NCI-H1694 treated with DMSO at 0.1 percent for 48 hours (cell line): ENCODE results near the gene SIK2.
A peak's percentile ranks its signal among the peaks of the same experiment; 100 is the strongest.
"Not testable (repeated sequence)": the region's sequence is repeated elsewhere in the genome, so short reads cannot be mapped to it uniquely, and the experiment has no call there.

ENCODE experiments used
- DNase-seq: peaks from one replicate; lab custom pipeline; 2025; lab: John Stamatoyannopoulos, UW

SIK2 gene

DNA sequence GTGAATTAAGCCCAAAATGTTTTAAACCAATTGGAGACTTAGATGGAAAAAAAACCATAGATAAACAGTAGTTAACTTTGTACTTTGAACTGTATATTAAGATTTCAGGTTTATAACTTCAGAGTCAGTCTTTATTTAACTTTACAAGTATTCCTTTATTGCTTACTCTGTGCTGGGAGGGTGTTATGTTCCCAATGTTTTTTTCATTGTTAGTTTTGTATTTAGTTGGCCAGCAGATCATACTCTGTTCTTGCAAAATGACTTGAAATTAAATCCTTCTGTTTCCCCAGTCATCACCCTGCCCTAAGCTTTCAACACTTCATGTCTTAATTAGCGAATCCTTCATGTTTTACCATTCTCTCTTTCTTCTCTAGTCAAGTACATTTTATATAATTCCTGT lies 25.3 kb downstream of the SIK2 start:
- DNase-seq = no peak

DNA sequence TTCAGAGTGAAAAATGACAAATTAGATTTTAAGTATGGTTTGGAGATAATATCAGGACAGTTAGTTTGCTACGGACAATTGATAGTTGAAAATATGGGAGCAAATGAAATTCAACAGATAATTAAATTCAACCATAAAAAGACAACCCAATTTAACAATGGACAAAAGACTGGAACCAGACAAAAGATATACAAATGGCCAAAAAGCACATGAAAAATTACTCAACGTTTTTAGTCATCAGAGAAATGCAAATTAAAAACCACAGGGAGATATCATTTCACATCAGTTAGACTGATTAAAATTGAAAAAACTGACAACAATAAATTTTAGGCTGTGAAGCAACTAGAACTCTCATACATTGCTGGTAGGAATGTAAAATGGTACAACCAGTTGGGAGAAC lies 27.2 kb downstream of the SIK2 start:
- DNase-seq = no peak

DNA sequence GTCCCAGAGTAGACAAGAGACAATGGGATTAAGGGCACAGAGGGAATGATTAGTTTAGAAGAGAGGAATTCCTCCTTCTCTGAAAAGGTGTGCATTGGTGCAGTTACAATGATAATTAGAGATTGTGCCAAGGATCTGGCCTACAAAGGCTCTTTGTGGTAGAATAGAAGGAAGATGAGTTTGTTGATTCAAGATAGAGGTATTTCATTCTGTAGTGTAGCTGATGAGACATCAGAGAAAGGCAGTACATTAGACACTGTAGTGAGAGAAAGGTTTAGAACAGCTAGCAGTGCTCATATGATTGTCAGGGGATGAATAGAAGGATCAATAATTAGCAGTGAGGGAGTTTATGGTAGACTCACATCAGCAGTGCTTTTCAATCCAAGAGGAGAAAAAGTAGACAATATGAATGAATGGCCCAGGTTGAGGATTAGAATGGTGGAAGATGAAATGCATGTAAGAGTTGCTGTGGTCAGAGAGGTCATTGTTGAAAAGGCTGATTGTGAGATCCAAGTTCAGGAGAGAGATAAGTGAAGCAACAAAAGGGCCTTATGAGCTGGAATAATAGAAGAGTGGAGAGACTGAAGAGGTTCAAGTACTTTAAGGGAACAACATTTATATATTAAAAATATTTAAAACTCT lies 28.9 kb downstream of the SIK2 start:
- DNase-seq = no peak

DNA sequence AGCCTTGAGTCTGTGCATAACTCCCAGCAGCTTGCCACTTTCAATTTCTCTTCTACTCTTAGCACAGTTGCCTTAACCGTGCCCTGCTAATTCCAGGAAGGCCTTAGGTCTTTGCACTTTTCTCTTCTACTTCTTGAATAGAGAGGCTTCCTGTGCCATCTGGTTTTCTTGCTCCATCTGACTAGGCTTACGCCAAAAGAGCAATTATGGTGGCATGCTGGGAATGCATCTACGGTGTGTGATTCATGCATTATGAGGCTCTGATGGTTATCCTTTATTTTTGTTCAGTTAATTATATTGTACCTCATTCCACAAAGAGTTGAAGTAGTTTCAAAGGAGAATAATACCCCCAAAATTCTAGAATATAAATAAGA lies 29.4 kb downstream of the SIK2 start:
- no peak for DNase-seq

DNA sequence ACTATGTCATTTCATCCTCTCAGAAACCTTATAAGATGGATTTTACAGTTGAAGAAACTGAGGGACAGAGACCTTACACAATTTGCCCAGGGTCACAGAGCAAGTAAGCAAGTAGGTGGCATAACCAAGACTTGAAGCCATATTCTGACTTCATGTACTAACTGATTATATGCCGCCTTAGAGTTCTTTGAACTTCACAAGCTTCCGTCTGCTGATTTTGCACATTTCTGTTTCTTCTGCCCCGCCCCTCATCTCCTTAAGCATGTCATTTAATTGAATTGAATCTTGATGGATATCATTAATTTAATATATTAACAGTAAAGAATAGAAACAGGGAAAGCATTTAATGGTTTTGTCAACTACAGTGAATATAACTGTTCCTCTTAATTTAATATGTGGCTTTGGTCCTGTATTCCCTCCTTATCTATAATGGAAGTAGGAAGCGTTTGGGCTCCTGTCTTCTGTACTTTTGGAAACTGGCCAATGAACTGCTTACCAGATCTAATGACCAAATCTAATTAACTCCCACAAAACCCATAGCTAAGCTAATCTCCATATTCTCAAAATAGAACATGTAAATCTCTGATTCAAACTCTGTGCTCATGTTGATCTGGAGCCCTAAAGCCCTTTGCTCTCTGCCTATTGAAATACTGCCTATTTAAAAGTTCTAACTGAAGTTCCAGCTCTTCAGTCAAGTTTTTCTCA lies 30.4 kb downstream of the SIK2 start:
- no peak for DNase-seq

DNA sequence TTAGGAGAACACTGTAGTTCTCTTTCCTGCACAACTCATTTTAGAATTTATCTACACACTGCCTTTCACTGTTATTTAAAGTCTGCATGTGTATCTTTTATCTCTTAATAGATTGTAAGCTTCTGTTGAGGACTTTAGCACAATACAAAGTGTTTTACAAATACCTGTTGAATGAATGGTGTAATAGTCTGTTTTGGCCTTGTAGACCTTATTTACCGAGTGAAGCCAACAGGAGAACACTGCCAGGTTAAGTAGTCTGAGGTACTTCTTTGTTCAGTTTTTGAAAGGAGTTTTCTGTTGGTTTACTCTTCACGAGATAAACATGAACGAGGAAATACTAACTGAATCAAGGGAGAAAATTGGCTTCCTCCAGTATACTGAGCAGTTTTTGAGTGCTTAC lies 31.0 kb downstream of the SIK2 start:
- DNase-seq = no peak

DNA sequence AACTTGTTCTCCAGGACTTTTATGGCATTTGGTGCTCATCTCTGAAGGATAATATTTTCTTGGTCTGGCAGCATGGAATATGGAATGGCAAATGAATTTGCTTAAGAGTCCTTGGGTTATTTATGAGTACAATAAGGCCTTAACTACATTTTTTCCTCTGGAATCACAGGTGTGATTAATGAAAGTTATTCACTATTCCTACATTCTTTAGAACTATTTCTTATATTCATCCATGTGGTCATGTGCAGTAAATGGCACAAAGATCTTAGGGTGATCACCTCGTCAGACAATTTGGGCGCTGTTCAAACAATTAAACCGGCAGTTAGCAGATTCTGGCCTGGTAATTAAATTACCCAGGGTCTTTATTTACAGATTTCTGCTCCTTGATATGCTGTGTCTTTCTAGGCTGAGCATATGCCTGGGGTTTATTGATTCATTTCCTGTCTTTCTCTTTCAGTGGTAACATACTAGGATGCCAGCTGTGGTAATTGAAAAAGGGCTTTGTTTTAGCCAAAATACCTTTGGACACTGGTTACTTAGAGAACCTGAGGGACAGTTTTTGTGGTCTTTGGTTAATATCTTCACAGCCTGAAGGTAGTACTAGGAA lies 31.6 kb downstream of the SIK2 start:
- DNase-seq = no peak

DNA sequence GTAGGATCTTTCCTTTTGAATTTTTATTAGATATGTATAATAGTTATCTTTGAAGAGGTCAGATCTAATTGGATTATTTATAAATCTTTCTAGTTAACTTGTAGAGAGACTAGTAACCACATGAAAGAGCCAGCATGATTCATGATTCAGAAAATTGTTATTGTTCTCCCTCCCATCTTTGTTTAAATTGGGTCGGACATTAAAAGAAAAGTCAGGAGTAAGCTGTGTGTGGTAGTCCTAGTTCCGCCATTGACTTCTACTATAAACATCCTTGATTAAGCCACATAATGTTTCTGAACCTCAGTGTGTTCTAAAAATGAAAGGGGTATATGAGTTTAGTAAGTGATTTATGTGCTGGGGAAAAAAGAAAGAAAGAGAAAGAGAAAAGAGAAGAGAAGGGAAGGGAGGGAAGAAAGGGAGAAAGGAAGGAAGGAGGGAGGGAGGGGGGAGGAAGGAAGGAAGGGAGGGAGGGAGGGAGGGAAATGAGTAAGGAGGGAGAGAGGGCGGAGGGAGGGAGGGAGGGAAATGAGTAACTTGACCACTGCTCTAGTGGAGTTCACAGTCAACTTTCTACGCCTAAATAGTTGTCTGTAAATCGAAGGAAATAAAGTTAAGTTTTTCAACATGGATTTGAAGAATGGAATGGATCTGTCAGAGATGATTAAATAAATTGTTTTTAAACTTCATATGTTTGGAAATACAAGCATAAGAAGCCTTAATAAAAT lies 32.9 kb downstream of the SIK2 start:
- no peak for DNase-seq

DNA sequence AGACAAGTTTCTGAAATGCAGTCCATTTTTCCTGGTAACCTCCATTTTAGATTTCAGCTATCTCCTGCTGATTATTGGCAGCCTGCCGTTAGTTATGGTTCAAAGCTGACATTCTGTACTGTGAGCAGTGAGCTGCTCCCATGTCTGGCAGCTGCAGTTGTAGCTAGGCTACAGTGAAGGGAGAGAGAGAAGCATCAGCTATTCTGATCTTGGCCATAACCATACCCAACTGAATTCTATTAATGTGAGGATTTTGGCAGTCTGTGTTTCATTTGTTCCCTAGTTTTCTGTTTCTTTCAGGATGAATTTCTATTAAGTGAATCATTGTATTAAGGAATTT lies 33.4 kb downstream of the SIK2 start:
- peak; percentile 44 for DNase-seq

DNA sequence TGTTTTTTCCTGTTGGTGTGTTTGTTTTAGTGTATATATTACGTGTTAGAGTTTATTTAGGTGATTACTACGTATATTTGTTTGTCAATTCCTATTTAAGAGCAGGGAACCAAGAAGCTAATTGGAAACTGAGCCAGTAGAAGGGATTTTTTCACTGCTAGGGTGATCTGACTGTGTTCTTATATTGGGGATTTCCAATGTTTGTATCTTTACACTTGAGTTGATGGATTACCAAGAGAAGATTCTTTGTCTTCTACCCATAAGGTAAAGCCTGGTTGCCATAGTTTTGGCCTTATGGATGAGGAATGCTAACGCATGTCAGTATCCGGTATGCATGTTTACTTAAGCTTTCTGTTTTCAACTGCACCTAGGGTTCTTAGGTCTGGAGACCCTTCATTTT lies 35.6 kb downstream of the SIK2 start:
- DNase-seq = no peak

DNA sequence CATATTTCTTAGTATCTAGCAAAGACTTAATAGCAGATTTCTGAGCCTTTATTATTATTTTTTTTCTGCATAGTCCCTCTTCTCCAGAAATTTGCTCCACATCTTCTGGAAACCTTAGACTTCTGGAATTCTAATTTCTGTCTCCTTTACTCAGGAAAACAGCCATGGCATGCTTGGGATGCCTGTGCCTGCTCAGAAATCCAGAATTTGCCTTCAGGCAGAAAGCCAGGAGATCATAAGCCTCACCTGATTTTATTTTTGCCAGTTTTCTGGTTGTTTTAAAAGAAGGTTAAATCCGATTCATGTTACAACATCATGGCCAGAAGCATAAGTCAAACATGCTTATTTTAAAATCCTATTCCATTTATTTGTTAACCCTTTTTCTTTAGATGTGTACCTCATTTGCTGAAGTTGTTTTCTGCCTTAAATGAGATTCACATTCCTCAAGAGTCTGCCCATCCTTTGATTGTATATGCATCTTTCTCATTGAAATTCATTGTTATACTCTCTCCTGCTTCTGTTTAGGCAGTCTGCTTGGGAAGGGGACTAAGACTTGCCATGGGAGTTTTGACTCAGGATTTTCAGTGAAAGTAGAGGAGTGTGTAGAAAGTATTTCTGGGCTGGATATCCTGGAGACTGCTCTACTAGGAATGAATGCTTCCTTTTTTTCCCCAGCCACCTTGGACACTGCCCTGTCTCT lies 37.1 kb downstream of the SIK2 start:
- no peak for DNase-seq

DNA sequence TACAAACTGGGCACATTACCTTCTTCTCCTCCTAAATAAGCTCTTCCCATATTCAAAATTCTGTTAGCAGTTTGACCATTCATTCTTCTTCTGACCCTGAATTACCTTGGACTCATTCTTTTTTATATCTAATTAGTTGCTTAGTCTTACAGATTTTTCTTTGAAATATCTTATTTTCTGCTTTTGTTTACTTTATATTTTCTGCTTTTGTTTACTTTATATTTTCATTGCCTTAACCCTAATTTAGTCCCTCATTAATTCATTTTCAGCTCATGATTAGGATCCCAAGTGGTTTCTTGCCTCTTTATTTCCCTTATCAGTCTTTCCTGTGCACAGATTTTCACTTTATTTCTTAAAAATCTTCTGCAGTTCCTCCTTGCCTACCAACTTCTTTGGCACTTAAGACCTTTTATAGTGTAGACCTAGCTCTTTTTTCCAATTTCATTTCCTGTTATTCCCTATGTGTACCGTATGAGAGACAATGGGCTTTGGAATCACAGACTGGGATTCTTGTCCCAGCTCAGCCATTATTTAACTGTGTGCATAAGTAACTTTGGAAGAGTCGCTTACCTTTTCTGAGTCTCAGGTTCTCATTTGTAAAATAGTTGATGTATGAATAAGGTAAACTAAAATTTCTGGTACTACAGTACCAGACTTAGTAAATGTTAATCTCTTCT lies 39.2 kb downstream of the SIK2 start:
- no peak for DNase-seq

DNA sequence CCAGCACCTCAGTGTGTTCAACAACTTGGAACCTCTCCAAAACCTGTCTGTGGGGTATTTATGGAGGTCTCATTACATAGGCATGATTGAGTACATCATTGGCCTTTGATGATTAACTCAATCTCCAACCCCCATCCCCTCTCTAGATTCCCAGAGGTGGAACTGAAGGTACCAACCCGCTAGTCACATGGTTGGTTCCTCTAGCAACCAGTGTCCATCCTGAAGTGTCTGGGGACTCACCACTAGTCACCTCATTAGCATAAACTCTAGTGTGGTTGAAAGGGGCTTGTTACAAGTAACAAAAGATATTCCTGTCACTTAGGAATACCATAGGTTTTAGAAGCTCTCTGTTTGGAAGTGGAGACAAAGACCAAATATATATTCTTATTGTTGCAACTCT lies 40.3 kb downstream of the SIK2 start:
- no peak for DNase-seq

DNA sequence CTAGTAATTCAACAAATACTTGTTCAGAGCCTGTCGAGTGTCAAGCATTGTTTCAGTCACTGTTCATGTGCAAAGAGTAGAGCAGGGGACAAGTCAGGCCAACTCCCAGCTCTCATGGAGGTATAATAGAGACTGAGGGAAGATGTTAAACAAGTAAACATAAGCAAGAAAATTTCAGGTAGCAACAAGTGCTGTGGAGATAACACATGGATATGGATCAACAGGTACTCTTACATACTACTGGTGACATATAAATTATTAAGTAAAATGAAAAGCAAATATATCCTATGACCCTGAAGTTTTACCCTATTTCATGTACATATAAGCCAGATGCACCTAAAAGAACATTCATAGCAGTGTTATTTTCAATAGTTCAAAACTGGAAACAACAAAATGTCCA lies 42.7 kb downstream of the SIK2 start:
- DNase-seq = no peak

DNA sequence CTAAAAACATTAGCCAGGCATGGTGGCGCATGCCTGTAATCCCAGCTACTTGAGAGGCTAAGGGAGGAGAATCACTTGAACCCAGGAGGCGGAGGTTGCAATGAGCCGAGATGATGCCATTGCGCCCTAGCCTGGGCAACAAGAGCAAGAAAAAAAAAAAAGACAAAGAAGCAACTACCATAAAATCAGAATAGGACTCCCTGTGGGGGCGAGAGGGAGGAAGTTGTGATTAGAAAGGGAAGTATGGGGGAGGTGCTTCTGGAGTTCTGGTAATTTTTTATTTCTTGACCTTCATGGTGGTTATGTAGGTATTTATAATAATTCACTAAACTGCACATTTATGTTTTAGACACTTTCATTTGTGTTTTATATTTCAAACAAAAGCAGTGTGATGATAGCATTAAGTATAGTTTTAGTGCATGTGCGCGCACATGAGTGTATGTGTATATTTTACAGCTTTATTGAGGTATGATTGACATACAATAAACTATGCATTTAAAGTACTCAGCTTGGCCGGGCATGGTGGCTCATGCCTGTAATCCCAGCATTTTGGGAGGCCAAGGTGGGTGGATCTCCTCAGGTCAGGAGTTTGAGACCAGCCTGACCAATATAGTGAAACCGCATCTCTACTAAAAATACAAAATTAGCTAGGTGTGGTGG lies 43.5 kb downstream of the SIK2 start:
- no peak for DNase-seq

DNA sequence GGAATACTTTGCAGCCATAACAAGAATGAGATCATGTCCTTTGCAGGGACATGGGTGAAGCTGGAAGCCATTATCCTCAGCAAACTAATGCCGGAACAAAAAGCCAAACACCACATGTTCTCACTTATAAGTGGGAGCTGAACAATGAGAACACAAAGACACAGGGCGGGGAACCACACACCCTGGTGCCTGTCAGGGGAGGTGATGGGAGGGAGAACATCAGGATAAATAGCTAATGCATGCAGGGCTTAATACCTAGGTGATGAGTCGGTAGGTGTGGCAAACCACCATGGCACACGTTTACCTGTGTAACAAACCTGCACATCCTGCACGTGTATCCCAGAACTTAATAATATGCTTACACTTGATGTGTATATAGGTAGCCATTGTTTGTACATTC lies 49.1 kb downstream of the SIK2 start:
- not testable (repeated sequence) for DNase-seq

DNA sequence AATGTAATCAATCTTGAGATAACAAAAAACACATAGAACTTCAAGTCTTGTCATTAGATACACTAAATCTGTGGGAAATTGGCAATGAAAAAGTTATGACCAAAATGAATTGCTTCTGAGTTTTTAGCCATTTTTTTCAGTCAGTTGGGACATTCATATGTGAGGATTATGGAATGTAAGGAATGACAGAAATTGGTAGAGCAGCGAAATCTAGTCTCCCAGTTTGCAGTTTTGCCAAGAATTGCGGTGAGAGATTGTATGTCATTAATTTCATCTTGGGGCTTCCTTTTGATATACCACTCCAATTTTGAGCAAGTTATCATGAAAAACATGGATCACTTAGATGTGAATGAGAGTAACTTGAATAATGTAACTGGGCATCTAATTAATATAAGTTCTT lies 49.9 kb downstream of the SIK2 start:
- no peak for DNase-seq

DNA sequence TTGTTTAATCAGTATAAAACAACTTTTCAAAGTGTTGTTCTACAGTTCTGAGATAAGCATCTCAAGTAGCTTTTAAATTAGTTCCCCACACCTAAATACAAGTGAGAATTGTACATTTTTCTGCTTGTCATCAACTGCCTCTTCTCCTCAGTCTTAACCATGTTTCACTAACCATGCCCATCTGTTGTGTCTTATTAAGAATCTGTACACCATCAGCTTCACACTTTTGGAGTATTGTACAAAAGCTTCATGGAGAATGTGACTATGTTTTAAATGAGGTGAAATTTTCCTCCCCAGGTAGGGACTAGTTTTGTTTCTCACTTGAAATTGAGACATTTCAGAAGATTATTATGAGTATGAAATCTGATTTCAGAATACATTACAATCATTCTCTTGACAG lies 52.4 kb downstream of the SIK2 start:
- no peak for DNase-seq

DNA sequence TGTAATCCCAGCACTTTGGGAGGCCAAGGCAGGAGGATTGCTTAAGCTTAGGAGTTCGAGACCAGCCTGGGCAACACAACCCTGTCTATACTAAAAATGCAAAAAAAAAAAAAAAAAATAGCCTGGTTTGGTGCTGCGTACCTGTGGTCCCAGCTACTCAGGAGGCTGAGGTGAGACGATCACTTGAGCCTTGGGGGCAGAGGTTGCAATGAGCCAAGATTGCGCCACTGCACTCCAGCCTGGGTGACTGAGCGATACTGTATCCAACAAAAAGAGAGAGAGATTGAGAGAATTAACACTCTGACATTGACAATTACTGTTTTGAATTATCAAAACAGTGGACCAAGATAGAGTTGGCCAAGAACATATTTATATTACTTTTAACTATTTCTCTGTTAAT lies 53.7 kb downstream of the SIK2 start:
- no peak for DNase-seq

DNA sequence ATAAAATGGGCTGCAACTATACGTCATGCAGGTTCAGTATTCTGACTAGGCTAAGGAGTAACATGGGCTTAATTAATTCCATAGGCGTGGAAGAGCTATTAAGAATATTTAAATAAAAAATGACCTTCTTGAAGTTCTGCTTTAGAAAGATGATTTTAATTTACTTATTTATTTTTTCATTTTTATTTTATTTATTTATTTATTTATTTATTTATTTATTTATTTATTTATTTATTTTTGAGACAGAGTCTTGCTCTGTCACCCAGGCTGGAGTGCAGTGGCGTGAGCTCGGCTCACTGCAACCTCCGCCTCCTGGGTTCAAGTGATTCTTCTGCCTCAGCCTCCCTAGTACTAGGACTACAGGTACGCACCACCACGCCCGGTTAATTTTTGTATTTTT lies 55.7 kb downstream of the SIK2 start:
- not testable (repeated sequence) for DNase-seq

DNA sequence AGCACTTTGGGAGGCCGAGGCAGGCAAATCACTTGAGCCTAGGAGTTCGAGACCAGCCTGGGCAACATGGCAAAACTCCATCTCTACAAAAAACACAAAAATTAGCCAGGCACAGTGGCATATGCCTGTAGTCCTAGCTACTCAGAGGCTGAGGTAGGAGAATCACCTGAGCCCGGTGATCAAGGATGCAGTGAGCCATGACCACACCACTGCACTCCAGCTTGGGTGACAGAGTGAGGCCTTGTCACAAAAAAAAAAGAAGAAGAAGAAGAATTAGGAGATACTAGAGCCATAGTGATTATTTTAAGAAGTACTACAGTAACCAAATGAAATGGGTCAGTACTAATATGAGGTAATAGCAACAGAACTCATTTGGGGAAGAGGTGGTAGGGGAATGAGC lies 56.2 kb downstream of the SIK2 start:
- DNase-seq = not testable (repeated sequence)
